NCI-H2029 (cell line): ENCODE results near the gene CPA2.
"Not testable (repeated sequence)": the region's sequence is repeated elsewhere in the genome, so short reads cannot be mapped to it uniquely, and the experiment has no call there.

Experiments used
- DNase-seq: peaks from one replicate; lab custom pipeline; 2025; lab: John Stamatoyannopoulos, UW

CPA2 gene

GRCh38 chr7:130309986-130310385 lies 43.3 kb downstream of the CPA2 start:
- no peak for DNase-seq

GRCh38 chr7:130314305-130314704 lies 47.6 kb downstream of the CPA2 start:
- DNase-seq, result no peak

GRCh38 chr7:130319541-130319940 lies 52.9 kb downstream of the CPA2 start:
- DNase-seq, result no peak

DNA sequence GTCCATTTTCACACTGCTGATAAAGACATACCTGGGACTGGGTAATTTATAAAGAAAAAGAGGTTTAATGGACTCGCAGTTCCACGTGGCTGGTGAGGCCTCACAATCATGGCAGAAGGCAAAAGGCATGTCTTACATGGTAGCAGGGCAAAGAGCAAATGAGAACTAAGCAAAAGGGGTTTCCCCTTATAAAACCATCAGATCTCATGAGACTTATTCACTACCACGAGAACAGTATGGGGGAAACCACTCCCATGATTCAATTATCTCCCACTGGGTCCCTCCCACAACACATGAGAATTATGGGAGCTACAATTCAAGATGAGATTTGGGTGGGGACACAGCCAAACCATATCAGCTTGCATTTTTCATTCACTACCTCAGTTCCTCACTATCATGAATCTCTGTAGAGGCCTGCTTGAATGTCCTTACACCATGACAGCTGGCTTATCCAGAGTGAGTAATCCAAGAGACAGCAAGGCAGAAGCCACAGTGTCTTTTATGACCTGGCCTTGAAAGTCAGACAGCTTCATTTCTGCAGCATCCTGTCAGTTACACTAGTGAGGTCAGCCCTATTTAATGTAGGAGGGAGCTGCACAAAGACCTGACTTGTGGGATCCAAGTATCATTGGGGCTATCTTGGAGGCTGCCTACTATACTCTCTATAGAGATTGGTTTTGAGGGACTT lies 55.0 kb downstream of the CPA2 start:
- DNase-seq, result not testable (repeated sequence)

DNA sequence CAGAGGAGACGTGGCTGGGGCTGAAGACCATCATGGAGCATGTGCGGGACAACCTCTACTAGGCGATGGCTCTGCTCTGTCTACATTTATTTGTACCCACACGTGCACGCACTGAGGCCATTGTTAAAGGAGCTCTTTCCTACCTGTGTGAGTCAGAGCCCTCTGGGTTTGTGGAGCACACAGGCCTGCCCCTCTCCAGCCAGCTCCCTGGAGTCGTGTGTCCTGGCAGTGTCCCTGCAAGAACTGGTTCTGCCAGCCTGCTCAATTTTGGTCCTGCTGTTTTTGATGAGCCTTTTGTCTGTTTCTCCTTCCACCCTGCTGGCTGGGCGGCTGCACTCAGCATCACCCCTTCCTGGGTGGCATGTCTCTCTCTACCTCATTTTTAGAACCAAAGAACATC lies 56.0 kb downstream of the CPA2 start:
- no peak for DNase-seq

DNA sequence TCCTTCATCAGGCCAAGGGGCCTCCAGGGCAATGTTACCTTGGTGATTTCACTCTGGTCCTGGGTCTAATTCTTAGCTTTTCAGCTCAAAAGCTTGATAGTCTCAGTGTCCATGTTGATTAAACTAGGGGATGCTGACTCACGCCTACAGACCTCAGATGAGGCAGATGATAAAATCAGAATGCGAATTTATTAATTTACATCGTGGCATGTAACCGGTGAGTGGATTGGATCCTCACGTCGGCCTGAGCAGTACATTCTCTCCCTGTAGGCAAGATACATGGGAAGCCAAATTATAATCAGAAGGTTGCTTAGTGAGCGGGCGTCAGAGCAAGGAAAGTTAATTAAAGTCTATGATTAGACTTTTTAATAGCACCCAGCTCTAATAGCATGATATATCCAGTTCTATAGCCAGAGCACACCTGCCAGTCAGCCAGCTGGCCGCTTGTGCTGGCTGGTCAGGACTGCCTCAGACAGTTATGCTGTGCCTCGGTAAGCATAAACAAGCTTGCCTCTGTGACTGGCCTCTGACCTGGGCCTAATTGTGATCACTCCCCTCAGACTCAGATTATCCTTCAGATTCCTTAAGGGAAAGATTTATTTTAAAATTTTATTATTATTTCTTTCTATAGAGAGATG lies 57.8 kb downstream of the CPA2 start:
- no peak for DNase-seq

DNA sequence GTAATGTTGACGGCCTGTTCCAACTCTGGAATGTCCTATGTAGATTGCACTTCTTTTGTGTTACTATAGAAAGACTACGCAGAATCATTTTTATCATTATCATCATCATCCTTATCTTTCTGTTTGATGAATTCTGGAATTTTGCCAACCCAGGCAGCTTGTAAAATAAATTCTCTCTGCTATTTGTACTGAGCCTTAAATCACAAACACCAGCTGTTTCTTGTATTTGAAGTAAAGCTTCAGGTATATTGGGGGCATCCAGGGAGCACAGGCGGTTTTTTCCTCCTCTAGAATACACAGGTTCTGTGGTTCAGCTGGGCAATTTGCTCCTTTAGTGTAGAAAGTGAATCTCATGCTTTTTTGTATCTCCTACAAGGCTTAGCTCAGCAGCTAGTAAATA lies 63.0 kb downstream of the CPA2 start:
- no peak for DNase-seq

DNA sequence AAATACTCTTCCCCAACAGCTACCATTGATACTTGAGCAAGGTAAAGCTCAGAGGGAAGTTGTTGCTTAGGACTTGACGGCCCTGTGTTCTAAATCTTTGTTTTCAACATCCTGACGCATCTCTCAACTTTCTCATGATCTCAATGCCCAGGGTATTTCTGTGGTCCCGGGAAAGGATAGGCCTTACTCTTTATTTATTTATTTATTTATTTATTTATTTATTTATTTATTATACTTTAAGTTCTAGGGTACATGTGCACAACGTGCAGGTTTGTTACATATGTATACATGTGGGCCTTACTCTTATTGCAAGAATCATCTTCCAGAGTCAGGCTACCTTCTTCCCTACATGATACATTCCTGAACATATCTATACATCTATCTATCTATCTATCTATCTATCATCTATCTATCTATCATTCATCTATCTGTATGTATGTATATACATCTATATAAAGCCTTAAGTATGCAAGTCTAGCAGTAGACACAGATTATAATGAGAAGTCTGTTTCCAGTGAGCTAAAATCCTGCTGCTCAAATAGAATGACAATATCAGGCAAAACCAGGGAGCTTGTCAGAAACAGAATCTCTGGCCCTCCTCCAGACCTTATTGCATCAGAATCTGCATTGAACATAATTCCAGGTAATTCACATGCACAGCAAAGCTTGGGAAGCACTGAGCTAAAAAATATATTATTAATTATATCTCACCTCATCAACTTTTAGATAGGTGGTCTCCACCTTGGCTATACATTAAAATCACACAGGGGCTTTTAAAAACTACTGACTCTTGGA lies 65.8 kb downstream of the CPA2 start:
- no peak for DNase-seq

- no peak for DNase-seq
Observed at GRCh38 chr7:130333832-130334231, 67.2 kb downstream of the CPA2 start.

GRCh38 chr7:130334274-130334673 lies 67.6 kb downstream of the CPA2 start:
- no peak for DNase-seq

DNA sequence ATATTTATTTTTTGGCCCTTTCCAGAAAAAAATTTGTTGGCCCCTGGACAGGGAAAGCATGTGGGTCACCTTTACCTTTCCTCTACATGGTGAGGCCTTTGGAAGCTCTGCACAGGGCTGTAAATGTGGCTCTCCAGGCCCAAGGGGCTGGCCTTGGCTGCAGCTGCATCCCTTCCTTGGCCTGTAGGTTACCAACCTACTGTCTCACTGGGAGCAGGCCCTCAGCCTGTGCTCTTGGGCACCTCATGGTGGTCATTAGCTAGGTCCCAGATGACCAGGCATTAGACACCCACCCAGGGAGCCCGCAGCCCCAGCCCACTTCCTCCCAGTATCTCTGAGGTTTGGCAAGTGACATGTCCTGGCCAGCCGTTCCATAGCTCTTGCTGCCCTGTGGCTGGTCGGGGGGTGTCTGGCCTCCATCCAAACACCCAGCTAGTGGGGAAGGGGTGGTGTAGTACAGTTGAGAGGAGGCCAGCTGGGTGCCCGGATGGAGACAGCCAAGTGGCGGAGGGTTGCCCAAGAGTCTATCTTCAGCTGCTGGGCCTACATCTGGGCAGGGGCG lies 70.8 kb downstream of the CPA2 start:
- no peak for DNase-seq

GRCh38 chr7:130338233-130338632 lies 71.6 kb downstream of the CPA2 start:
- DNase-seq, result no peak
